DOHH2 (cell line): ENCODE results near the gene LRRC4C.

Experiments used
- H3F3A ChIP-seq: fragments of 200-600 bp; sonication (generic), shearing (Covaris generic); 2 replicates; pipeline ENCODE4 v1.6.0; 2016; ENCODE audit warnings: antibody characterized with exemption, mild to moderate bottlenecking; ENCODE audit not compliant: control insufficient read depth, insufficient read depth
- H3K27ac ChIP-seq: fragments of 200-600 bp; sonication (generic); 2 replicates; pipeline ENCODE4 v1.5.1; 2014; ENCODE audit warnings: low read depth, mild to moderate bottlenecking, low read length, moderate library complexity
- H3K27me3 ChIP-seq: fragments of 200-600 bp; sonication (generic); 2 replicates; pipeline ENCODE4 v1.6.1; 2014; ENCODE audit warnings: mild to moderate bottlenecking, low read length, mixed read lengths; ENCODE audit not compliant: control insufficient read depth
- H3K36me3 ChIP-seq: fragments of 200-600 bp; sonication (generic); 2 replicates; pipeline ENCODE4 v1.6.1; 2014; ENCODE audit warnings: mild to moderate bottlenecking, low read length, moderate library complexity, mixed read lengths; ENCODE audit not compliant: control insufficient read depth
- H3K4me1 ChIP-seq: fragments of 200-600 bp; sonication (generic); 2 replicates; pipeline ENCODE4 v1.6.1; 2014; ENCODE audit warnings: mild to moderate bottlenecking, low read length, mixed read lengths; ENCODE audit not compliant: control insufficient read depth
- H3K4me2 ChIP-seq: fragments of 200-600 bp; sonication (generic); 2 replicates; pipeline ENCODE4 v1.6.0; 2014; ENCODE audit warnings: mild to moderate bottlenecking, low read length, moderate library complexity
- H3K4me3 ChIP-seq: fragments of 200-600 bp; sonication (generic); 2 replicates; pipeline ENCODE4 v1.5.1; 2014; ENCODE audit warnings: mild to moderate bottlenecking, low read length, mixed read lengths
- H3K79me2 ChIP-seq: fragments of 200-600 bp; sonication (generic); 2 replicates; pipeline ENCODE4 v1.6.1; 2014; ENCODE audit warnings: mild to moderate bottlenecking, low read length, mixed read lengths; ENCODE audit not compliant: control insufficient read depth
- H3K9me2 ChIP-seq: fragments of 200-600 bp; sonication (generic); replicated peaks from 2 replicates; pipeline ENCODE4 v1.6.1; 2014; ENCODE audit warnings: mild to moderate bottlenecking, low read length, mixed read lengths; ENCODE audit not compliant: control insufficient read depth
- H3K9me3 ChIP-seq: fragments of 200-600 bp; sonication (generic); 2 replicates; pipeline ENCODE4 v1.6.1; 2014; ENCODE audit warnings: antibody characterized with exemption, low read length, mixed read lengths; ENCODE audit not compliant: control insufficient read depth, insufficient read depth
- H4K20me1 ChIP-seq: fragments of 200-600 bp; sonication (generic); 2 replicates; pipeline ENCODE4 v1.6.0; 2014; ENCODE audit warnings: low read depth, mild to moderate bottlenecking, antibody characterized with exemption, low read length, moderate library complexity; ENCODE audit not compliant: control insufficient read depth, insufficient read depth
- EZH2phosphoT487 ChIP-seq: fragments of 200-600 bp; sonication (generic); IDR thresholded peaks from 2 replicates; pipeline ENCODE4 v1.6.1; 2017; ENCODE audit warnings: borderline replicate concordance, mild to moderate bottlenecking, antibody characterized with exemption, low read length, moderate library complexity, mixed read lengths
- TF ChIP-seq, protein P1 (sequence below): fragments of 200-600 bp; sonication (generic); IDR thresholded peaks from one replicate; pipeline ENCODE4 v1.5.1; 2014; ENCODE audit warnings: antibody characterized with exemption, mild to moderate bottlenecking, low read depth, low read length; ENCODE audit not compliant: poor library complexity, severe bottlenecking

The LRRC4C gene

DNA sequence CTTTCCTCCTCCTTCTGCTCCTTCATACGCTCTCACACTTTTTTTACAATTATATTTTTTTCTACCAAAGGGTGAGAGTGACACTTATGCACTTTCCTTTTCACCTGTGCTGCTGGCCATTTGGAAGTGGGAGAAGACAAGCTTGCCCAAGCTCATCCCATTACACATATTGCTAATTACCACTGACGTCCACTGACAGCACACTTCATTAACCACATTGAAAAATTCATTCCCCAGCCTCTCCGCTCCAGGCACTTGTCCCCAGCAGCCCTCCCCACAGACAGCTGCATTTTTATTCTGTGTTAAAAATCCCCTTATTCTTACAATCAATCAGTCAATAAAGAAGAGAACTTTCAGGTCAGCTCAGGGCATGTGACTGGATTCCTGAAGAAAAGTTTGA lies 175.1 kb downstream of the LRRC4C start:
- no peak overlapping the region for H3K4me2 ChIP-seq
- H3K9me2 ChIP-seq, result no peaks in the 10 kb centered on the region
- H4K20me1 ChIP-seq, result no peaks in the 10 kb centered on the region
- H3K27me3 ChIP-seq, result no peaks in the 10 kb centered on the region
- H3K4me3 ChIP-seq, result no peak overlapping the region
- no peaks in the 10 kb centered on the region for H3K4me1 ChIP-seq
- no peaks in the 10 kb centered on the region for H3K79me2 ChIP-seq
- H3K27ac ChIP-seq, result no peak overlapping the region
- H3F3A ChIP-seq, result no peaks in the 10 kb centered on the region
- no peak for TF ChIP-seq EZH2phosphoT487
- TF ChIP-seq, protein P1, sequence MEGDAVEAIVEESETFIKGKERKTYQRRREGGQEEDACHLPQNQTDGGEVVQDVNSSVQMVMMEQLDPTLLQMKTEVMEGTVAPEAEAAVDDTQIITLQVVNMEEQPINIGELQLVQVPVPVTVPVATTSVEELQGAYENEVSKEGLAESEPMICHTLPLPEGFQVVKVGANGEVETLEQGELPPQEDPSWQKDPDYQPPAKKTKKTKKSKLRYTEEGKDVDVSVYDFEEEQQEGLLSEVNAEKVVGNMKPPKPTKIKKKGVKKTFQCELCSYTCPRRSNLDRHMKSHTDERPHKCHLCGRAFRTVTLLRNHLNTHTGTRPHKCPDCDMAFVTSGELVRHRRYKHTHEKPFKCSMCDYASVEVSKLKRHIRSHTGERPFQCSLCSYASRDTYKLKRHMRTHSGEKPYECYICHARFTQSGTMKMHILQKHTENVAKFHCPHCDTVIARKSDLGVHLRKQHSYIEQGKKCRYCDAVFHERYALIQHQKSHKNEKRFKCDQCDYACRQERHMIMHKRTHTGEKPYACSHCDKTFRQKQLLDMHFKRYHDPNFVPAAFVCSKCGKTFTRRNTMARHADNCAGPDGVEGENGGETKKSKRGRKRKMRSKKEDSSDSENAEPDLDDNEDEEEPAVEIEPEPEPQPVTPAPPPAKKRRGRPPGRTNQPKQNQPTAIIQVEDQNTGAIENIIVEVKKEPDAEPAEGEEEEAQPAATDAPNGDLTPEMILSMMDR, result no peak
- no peaks in the 10 kb centered on the region for H3K36me3 ChIP-seq
- H3K9me3 ChIP-seq, result no peaks in the 10 kb centered on the region

DNA sequence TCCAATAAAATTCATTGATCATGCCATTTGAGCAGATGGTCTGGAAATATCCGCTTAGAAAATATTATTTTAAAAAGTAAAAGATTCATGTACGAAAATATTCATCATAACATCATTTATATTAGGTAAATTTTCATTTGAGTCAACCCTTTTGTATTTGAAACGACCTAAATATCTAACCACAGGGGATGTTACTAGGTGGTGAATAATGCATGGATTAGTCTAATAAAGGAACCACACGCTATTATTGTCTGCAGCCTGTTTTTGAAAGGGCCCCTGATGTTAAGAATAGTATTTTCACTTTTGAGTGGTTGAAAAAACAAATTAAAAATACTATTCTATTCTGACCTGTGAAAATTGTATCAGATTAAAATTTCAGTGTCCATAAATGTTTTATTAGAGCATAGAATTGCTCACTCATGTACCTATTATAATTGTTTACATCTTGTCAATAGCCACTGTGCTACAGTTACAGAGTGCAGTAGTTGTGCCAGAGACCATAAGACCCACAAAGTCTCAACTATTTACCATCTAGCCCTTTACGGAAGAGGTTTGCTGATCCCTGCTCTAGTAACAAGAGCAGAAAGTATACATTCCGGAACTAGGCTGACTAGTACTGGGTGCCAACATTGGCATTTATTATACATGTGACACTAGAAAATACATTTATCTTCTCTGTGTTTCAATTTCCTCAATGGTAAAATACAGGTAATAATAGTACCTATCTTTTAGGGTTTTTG lies 176.1 kb downstream of the LRRC4C start:
- Histone ChIP-seq H3K4me3 (no peak overlapping the region), H3K27me3 (no peaks in the 10 kb centered on the region), H3K9me2 (no peaks in the 10 kb centered on the region), H4K20me1 (no peaks in the 10 kb centered on the region), H3K79me2 (no peaks in the 10 kb centered on the region), H3K4me2 (no peak overlapping the region), H3K4me1 (no peaks in the 10 kb centered on the region), H3K9me3 (no peaks in the 10 kb centered on the region), H3K36me3 (no peaks in the 10 kb centered on the region), H3K27ac (no peak overlapping the region), H3F3A (no peaks in the 10 kb centered on the region)
- TF ChIP-seq, protein P1, result no peak
- no peak for TF ChIP-seq EZH2phosphoT487

DNA sequence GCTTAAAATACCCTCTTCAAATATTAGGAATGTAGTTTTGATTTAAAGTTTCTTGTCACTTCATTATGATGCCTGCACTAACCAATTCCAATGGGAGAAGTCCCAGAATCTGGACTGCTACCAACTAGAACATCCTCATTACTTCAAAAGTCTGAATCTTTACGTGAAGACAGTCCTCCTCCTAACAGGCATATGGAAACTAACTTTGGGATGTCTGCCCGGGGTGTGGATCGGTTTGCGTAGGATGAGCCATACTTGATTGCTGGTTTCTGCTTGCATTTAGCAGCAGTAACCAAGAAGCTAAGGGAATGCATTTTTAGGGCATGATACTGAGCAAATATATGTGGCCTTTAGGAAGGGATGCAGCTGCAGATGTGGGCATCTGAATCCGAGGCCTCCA lies 177.1 kb downstream of the LRRC4C start:
- no peaks in the 10 kb centered on the region for H3K9me3 ChIP-seq
- no peaks in the 10 kb centered on the region for H3K9me2 ChIP-seq
- no peaks in the 10 kb centered on the region for H3K36me3 ChIP-seq
- H3K4me1 ChIP-seq, result no peaks in the 10 kb centered on the region
- H3F3A ChIP-seq, result no peaks in the 10 kb centered on the region
- H3K27ac ChIP-seq, result no peak overlapping the region
- TF ChIP-seq, protein P1, result no peak
- TF ChIP-seq EZH2phosphoT487, result no peak
- H3K4me3 ChIP-seq, result no peak overlapping the region
- no peaks in the 10 kb centered on the region for H4K20me1 ChIP-seq
- no peaks in the 10 kb centered on the region for H3K79me2 ChIP-seq
- H3K4me2 ChIP-seq, result no peak overlapping the region
- H3K27me3 ChIP-seq, result no peaks in the 10 kb centered on the region
